Peyer's patch (tissue), 4 donors: ENCODE measurements around the gene RAPGEF1. TPM values are rescaled to one million over a fixed set of nuclear protein-coding genes. Genes with fewer than 3 reads are reported as not detected.

ENCODE experiments used
- DNase-seq, 3 donors: peaks; one replicate each; pipeline ENCODE4 v3.0.0-alpha.2; 2017 to 2019
- H3K27ac ChIP-seq, 4 donors: fragments of 200-600 bp; sonication (generic); one replicate each; pipeline ENCODE4 v1.5.1; 2016 to 2019
- H3K27me3 ChIP-seq, 2 donors: fragments of 200-600 bp; sonication (generic); one replicate each; pipeline ENCODE4 v1.5.1; 2019
- H3K36me3 ChIP-seq, 3 donors: fragments of 200-600 bp; sonication (generic); one replicate each; pipeline ENCODE4 v1.5.1; 2016 to 2019
- H3K4me1 ChIP-seq, 4 donors: fragments of 200-600 bp; sonication (generic); one replicate each; pipeline ENCODE4 v1.5.1; 2016 to 2019
- H3K4me3 ChIP-seq, 4 donors: fragments of 200-600 bp; sonication (generic); 1 replicate in 3 of 4; 2 replicates in 1 of 4; pipeline ENCODE4 v1.5.1; 2016 to 2019; ENCODE audit warnings: mild to moderate bottlenecking in 1 of 4
- H3K9me3 ChIP-seq, 4 donors: fragments of 200-600 bp; sonication (generic); one replicate each; pipeline ENCODE4 v1.5.1; 2016 to 2019; ENCODE audit warnings: mild to moderate bottlenecking in 1 of 4
- POLR2A ChIP-seq, 2 donors: fragments of 450-650 bp; IDR thresholded peaks; one replicate each; pipeline ENCODE4 v1.5.1; 2017; ENCODE audit warnings: antibody characterized with exemption in 2 of 2, mild to moderate bottlenecking in 2 of 2, moderate library complexity in 2 of 2
- total RNA-seq, 4 donors: library from RNA; depleted of rRNA; stranded (reverse); fragments of >200 nt; gene quantifications; one replicate each; pipeline ENCODE4 v1.1.0, GENCODE V29; 2016
- TF ChIP-seq, protein P1 (sequence below), 6 experiments: fragments of 450-650 bp in 4 of 6; fragments of 200-600 bp in 2 of 6; sonication (generic) in 1 of 6; IDR thresholded peaks; one replicate each; pipeline ENCODE4 v1.5.1; 2017 to 2019; ENCODE audit warnings: antibody characterized with exemption in 6 of 6, mild to moderate bottlenecking in 3 of 6, moderate library complexity in 1 of 6

RAPGEF1 gene
- total RNA-seq, 4 donors from 2014 or later: 51.7 to 182 (median 70.7) TPM

- H3K9me3 ChIP-seq: no peaks in the 10 kb centered on the region
- no peak for DNase-seq
- no peaks in the 10 kb centered on the region for H3K27me3 ChIP-seq
- H3K36me3 ChIP-seq: peaks cover 0 to 65% (median 0%) of the 10 kb centered on the region in 3 donors
- H3K27ac ChIP-seq: no peak overlapping the region
- no peak for TF ChIP-seq POLR2A (IDR thresholded peaks at IDR 0.05)
- TF ChIP-seq, protein P1, sequence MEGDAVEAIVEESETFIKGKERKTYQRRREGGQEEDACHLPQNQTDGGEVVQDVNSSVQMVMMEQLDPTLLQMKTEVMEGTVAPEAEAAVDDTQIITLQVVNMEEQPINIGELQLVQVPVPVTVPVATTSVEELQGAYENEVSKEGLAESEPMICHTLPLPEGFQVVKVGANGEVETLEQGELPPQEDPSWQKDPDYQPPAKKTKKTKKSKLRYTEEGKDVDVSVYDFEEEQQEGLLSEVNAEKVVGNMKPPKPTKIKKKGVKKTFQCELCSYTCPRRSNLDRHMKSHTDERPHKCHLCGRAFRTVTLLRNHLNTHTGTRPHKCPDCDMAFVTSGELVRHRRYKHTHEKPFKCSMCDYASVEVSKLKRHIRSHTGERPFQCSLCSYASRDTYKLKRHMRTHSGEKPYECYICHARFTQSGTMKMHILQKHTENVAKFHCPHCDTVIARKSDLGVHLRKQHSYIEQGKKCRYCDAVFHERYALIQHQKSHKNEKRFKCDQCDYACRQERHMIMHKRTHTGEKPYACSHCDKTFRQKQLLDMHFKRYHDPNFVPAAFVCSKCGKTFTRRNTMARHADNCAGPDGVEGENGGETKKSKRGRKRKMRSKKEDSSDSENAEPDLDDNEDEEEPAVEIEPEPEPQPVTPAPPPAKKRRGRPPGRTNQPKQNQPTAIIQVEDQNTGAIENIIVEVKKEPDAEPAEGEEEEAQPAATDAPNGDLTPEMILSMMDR (IDR thresholded peaks at IDR 0.05): no peak
- no peaks in the 10 kb centered on the region for H3K4me1 ChIP-seq
- no peak overlapping the region for H3K4me3 ChIP-seq
Measured at GRCh38 chr9:131603199-131603598, 136.7 kb downstream of the RAPGEF1 start.

- no peaks in the 10 kb centered on the region for H3K9me3 ChIP-seq
- no peak overlapping the region for H3K27ac ChIP-seq
- TF ChIP-seq, protein P1 (IDR thresholded peaks at IDR 0.05): no peak
- TF ChIP-seq POLR2A (IDR thresholded peaks at IDR 0.05): no peak
- H3K36me3 ChIP-seq: peaks cover 0 to 79% (median 0%) of the 10 kb centered on the region in 3 donors
- DNase-seq: no peak
- no peaks in the 10 kb centered on the region for H3K4me1 ChIP-seq
- no peak overlapping the region for H3K4me3 ChIP-seq
- no peaks in the 10 kb centered on the region for H3K27me3 ChIP-seq
Measured at GRCh38 chr9:131601683-131602181, 138.1 kb downstream of the RAPGEF1 start.

- peak overlapping the region in 2 of 4 donors; percentile 4 to 43 for H3K27ac ChIP-seq
- peak in 1 of 3 donors; percentile 62 for DNase-seq
- no peak for TF ChIP-seq POLR2A (IDR thresholded peaks at IDR 0.05)
- TF ChIP-seq, protein P1 (IDR thresholded peaks at IDR 0.05): no peak
Measured at GRCh38 chr9:131598121-131598520, 141.8 kb downstream of the RAPGEF1 start.

DNA sequence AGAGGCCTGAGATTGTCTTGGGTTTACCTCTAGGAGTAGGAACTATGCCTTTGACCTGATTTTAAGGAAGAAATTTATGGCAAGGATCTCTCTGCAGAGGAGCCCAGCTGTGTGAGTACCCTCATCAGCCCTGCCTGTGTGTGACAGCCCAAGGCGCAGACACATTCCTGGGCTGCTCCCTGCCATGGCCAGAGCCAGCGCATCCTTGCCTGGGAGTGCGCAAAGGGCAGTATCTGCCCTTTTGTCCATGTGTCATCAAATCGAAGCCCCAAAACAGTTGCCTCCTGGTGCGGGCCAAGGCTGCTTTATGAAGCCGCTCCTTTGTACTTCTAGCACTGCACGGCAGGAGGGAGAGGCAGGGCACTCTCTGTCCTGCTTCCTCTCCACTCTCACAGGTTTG, 142.6 kb downstream of the RAPGEF1 start:
- Histone ChIP-seq H3K4me1 (no peaks in the 10 kb centered on the region), H3K27ac (no peak overlapping the region), H3K36me3 (peaks cover 0 to 87% (median 0%) of the 10 kb centered on the region in 3 donors), H3K4me3 (no peak overlapping the region), H3K9me3 (no peaks in the 10 kb centered on the region), H3K27me3 (no peaks in the 10 kb centered on the region)
- TF ChIP-seq, protein P1 (IDR thresholded peaks at IDR 0.05): no peak
- no peak for TF ChIP-seq POLR2A (IDR thresholded peaks at IDR 0.05)
- no peak for DNase-seq

More at GRCh38 chr9:131598121-131598520, 141.8 kb downstream of the RAPGEF1 start:
- Histone ChIP-seq H3K4me1 (no peaks in the 10 kb centered on the region), H3K9me3 (no peaks in the 10 kb centered on the region), H3K4me3 (no peak overlapping the region), H3K27me3 (no peaks in the 10 kb centered on the region), H3K36me3 (peaks cover 0 to 89% (median 0%) of the 10 kb centered on the region in 3 donors)

DNA sequence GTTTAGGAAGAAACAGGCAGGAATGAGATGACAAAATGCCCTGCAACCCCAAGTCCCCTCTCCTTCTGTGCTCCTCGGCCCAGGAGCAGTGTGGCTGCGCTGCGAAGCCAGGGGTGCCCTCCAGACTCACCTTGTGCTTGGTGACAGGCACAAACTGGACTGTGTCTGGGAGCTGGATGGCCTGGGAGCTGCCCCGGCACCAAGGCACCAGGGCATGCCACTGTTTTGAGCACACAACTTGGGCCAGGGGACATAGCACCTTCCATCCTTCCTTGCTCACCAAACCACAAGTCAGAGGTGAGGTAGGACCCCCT, 143.5 kb downstream of the RAPGEF1 start:
- H3K36me3 ChIP-seq: peaks cover 0 to 84% (median 0%) of the 10 kb centered on the region in 3 donors
- no peak for TF ChIP-seq POLR2A (IDR thresholded peaks at IDR 0.05)
- TF ChIP-seq, protein P1 (IDR thresholded peaks at IDR 0.05): no peak
- no peaks in the 10 kb centered on the region for H3K27me3 ChIP-seq
- H3K27ac ChIP-seq: no peak overlapping the region
- H3K9me3 ChIP-seq: no peaks in the 10 kb centered on the region
- no peak overlapping the region for H3K4me3 ChIP-seq
- no peaks in the 10 kb centered on the region for H3K4me1 ChIP-seq
- DNase-seq: no peak
